HG03442 (cell line): ENCODE data around the gene USP54.

Experiments
- ATAC-seq: cut with Tn5 transposase; IDR thresholded peaks from one replicate; pipeline ENCODE4 v1.9.1; 2021; ENCODE audit warnings: mild to moderate bottlenecking, moderate library complexity; ENCODE audit not compliant: unreplicated experiment

USP54 gene

GRCh38 chr10:73478636-73479035, 112.5 kb downstream of the USP54 start:
- no peak for ATAC-seq

- no peak for ATAC-seq
Observed at GRCh38 chr10:73471226-73471625, 119.9 kb downstream of the USP54 start.

GRCh38 chr10:73469579-73469978, 121.6 kb downstream of the USP54 start:
- no peak for ATAC-seq

- no peak for ATAC-seq
Observed at GRCh38 chr10:73467206-73467605, 123.9 kb downstream of the USP54 start.

- no peak for ATAC-seq
Observed at GRCh38 chr10:73465978-73466726, 125.0 kb downstream of the USP54 start.

- ATAC-seq = no peak
Observed at GRCh38 chr10:73460897-73461296, 130.2 kb downstream of the USP54 start.

GRCh38 chr10:73459683-73460314, 131.3 kb downstream of the USP54 start:
- no peak for ATAC-seq

GRCh38 chr10:73456187-73456890, 134.8 kb downstream of the USP54 start:
- no peak for ATAC-seq

- no peak for ATAC-seq
Observed at GRCh38 chr10:73449113-73449512, 142.0 kb downstream of the USP54 start.

GRCh38 chr10:73448384-73448783, 142.8 kb downstream of the USP54 start:
- ATAC-seq = no peak
